ENCODE measurements around the gene THSD4. TPM values are rescaled to one million over a fixed set of nuclear protein-coding genes. Genes with fewer than 3 reads are reported as not detected.

THSD4 gene
- total and polyA plus RNA-seq, 2 of the 8 experiments (the other 6 are each of a cell fraction or from before 2014, with no cell fraction given), result 2.5 to 6.2 TPM

DNA sequence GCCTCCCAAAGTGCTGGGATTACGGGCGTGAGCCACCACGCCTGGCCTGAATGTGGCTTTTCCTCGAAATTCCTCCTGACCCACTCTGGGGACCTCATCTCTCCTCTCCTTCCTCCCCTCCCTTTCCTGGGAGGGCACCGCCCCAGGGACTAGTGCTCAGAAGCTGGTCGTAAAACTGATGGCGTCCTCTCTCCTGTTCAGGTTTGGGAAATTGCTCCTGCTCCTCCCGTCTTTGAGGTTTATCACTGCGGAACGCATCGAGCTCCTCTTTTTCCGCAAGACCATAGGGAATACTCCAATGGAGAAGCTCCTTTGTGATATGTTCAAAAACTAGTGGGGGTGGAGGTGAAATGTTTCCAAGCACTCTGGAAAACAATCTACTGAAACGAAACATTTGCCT is 702.1 kb downstream of the THSD4 start (continued):
- no peak for TF ChIP-seq POU5F1 (IDR thresholded peaks at IDR 0.05; ENCODE audit: low read depth, low read length)
- TF ChIP-seq, protein P1, sequence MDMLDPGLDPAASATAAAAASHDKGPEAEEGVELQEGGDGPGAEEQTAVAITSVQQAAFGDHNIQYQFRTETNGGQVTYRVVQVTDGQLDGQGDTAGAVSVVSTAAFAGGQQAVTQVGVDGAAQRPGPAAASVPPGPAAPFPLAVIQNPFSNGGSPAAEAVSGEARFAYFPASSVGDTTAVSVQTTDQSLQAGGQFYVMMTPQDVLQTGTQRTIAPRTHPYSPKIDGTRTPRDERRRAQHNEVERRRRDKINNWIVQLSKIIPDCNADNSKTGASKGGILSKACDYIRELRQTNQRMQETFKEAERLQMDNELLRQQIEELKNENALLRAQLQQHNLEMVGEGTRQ (IDR thresholded peaks at IDR 0.05; ENCODE audit: low read length), result no peak

All from H1 (cell line).